ENCODE results near the gene DRAXIN.

GRCh38 chr1:11728126-11728806 lies 36.8 kb downstream of the DRAXIN start:
- no peak for TF ChIP-seq CTCF (IDR thresholded peaks at IDR 0.05; ENCODE audit: insufficient read depth, low read length)
- TF ChIP-seq REST (IDR thresholded peaks at IDR 0.05; ENCODE audit: insufficient replicate concordance, low read depth): no peak
- no peak for TF ChIP-seq GABPA (IDR thresholded peaks at IDR 0.05; ENCODE audit: low read depth)
- TF ChIP-seq SPI1 (IDR thresholded peaks at IDR 0.05; ENCODE audit: borderline replicate concordance, low read depth): no peak
- TF ChIP-seq POLR2AphosphoS5 (IDR thresholded peaks at IDR 0.05; ENCODE audit: low read depth): no peak
